ENCODE data around the gene TET2.

TET2 gene

DNA sequence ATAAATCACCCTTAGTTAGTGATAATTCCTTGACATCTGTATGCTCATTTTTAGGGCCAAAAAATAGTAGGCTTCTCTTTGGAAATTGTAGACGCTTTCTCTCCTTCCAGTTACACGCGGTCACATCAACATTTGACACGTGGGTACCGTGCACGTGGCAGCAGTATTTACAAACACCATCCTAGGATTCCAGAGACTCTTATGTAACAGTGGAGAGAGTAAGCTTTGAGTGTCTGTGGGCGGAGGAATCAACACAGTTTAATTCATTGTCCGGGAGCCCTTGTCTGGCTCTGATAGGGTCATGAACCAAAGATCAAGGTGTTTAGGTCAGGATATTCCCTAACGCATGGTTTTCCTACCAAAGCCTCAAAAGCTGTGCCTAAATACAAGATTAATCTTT, 12.2 kb downstream of the TET2 start:
- no peaks in the 10 kb centered on the region for H3K27me3 ChIP-seq (ENCODE audit: control insufficient read depth, insufficient read depth, low read length)
- no peaks in the 10 kb centered on the region for H3K9me3 ChIP-seq (replicated peaks; ENCODE audit: low read length)
- no peak overlapping the region for H3K4me2 ChIP-seq (ENCODE audit: low read length)
- H3K4me3 ChIP-seq (ENCODE audit: low read length), result no peak overlapping the region
- H3K4me1 ChIP-seq (ENCODE audit: control insufficient read depth, insufficient read depth, low read length), result no peaks in the 10 kb centered on the region
- H3K9ac ChIP-seq (ENCODE audit: low read depth, low read length), result no peak overlapping the region
- H3K36me3 ChIP-seq (ENCODE audit: insufficient read depth, low read length), result no peaks in the 10 kb centered on the region

DNA sequence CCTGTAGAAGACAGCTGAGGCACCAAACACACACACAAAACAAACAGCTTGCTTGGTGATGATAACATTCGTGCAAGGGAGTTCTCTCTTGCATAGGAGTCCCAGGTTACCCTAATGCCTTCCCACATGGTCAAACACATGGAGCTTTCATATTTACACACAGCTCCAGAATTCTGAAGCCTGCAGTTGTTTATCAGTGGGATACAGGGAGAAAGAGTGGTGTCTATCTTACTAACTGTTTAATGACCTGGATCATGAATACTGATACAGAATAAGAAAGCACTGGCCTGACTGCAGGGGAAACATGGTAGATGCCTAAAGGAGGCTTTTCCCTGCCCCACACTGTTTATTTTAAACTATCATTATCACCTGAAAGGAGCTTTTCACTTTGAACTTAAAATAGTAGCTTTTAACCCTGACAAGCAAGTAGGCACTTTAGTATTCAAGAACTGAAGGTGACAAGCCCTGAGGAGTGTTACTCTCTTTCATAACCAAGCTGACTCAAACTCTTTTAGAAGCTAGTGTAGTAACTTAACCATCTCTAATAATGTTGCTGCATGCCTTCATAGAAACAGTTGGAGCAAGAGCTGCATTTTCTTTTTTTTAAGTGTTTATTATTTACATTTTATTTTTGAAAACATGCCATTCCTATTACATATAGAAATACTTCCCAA, 15.6 kb downstream of the TET2 start:
- no peak overlapping the region for H3K9ac ChIP-seq (ENCODE audit: low read depth, low read length)
- no peaks in the 10 kb centered on the region for H3K27me3 ChIP-seq (ENCODE audit: control insufficient read depth, insufficient read depth, low read length)
- H3K4me3 ChIP-seq (ENCODE audit: low read length), result no peak overlapping the region
- no peaks in the 10 kb centered on the region for H3K9me3 ChIP-seq (replicated peaks; ENCODE audit: low read length)
- no peaks in the 10 kb centered on the region for H3K36me3 ChIP-seq (ENCODE audit: insufficient read depth, low read length)
- H3K4me1 ChIP-seq (ENCODE audit: control insufficient read depth, insufficient read depth, low read length), result no peaks in the 10 kb centered on the region
- H3K4me2 ChIP-seq (ENCODE audit: low read length), result no peak overlapping the region

DNA sequence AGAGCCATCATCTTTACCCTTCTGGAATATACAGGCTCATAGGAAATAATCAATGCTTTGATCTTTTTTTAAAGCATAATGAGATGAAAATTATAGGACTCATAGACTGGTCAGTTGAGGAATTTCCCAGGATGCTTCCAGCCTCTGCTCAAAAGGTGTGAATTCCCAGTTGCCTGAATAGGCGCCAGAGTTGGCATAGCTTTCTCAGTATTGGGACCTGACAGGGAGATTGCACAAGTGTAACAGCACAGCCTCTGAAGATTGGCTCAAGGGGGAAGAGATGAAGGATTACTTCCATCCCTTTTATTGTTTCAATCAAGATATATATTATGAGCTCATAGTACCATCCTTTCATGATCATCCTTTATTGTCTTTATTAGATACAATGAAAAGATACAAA, 17.9 kb downstream of the TET2 start:
- H3K4me2 ChIP-seq (ENCODE audit: low read length), result no peak overlapping the region
- no peak overlapping the region for H3K9ac ChIP-seq (ENCODE audit: low read depth, low read length)
- H3K27me3 ChIP-seq (ENCODE audit: control insufficient read depth, insufficient read depth, low read length), result no peaks in the 10 kb centered on the region
- H3K9me3 ChIP-seq (replicated peaks; ENCODE audit: low read length), result no peaks in the 10 kb centered on the region
- no peaks in the 10 kb centered on the region for H3K36me3 ChIP-seq (ENCODE audit: insufficient read depth, low read length)
- H3K4me3 ChIP-seq (ENCODE audit: low read length), result no peak overlapping the region
- no peaks in the 10 kb centered on the region for H3K4me1 ChIP-seq (ENCODE audit: control insufficient read depth, insufficient read depth, low read length)

DNA sequence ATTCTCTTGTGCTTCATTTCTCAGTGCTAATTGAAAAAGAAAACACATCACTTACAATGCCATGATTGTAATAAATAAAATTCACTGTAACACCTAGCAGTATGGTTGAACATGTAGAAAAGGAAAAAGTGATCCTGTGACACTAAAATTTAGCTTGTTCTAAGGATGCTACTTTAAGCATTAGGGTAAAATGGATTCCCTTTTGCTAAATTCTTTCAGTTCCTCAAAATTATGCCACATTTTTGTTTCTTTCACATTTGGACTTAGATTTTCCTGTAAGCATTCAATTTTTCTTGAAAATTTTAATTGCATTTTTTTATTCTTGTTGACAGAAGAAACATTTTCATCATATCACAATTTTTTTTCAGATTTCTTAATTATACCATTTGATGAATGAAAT, 19.4 kb downstream of the TET2 start:
- Histone ChIP-seq H3K4me3 (ENCODE audit: low read length) (no peak overlapping the region), H3K9ac (ENCODE audit: low read depth, low read length) (no peak overlapping the region), H3K4me2 (ENCODE audit: low read length) (no peak overlapping the region), H3K27me3 (ENCODE audit: control insufficient read depth, insufficient read depth, low read length) (no peaks in the 10 kb centered on the region), H3K4me1 (ENCODE audit: control insufficient read depth, insufficient read depth, low read length) (no peaks in the 10 kb centered on the region), H3K9me3 (replicated peaks; ENCODE audit: low read length) (no peaks in the 10 kb centered on the region), H3K36me3 (ENCODE audit: insufficient read depth, low read length) (no peaks in the 10 kb centered on the region)

DNA sequence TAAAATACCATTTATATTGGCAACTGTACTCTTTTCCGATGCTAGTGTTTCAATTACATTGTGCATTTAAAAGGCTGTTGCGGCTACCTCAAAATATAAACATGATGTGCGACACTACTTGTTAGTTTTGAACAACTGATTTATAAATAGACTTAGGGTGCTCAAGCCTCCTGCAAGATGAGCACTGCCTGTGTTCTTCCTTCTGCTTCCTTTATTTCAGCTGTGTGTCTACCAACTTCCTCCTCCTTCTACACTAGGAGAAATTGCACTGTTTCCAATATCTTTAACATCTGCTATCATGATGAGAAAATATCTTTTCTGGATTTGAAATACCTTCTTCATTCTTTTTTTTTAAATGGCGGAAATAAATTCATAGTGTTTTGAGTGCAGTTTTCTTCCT, 24.0 kb downstream of the TET2 start:
- Histone ChIP-seq H3K4me2 (ENCODE audit: low read length) (no peak overlapping the region), H3K4me1 (ENCODE audit: control insufficient read depth, insufficient read depth, low read length) (no peaks in the 10 kb centered on the region), H3K9me3 (replicated peaks; ENCODE audit: low read length) (no peaks in the 10 kb centered on the region), H3K36me3 (ENCODE audit: insufficient read depth, low read length) (no peaks in the 10 kb centered on the region), H3K27me3 (ENCODE audit: control insufficient read depth, insufficient read depth, low read length) (no peaks in the 10 kb centered on the region), H3K4me3 (ENCODE audit: low read length) (no peak overlapping the region), H3K9ac (ENCODE audit: low read depth, low read length) (no peak overlapping the region)

DNA sequence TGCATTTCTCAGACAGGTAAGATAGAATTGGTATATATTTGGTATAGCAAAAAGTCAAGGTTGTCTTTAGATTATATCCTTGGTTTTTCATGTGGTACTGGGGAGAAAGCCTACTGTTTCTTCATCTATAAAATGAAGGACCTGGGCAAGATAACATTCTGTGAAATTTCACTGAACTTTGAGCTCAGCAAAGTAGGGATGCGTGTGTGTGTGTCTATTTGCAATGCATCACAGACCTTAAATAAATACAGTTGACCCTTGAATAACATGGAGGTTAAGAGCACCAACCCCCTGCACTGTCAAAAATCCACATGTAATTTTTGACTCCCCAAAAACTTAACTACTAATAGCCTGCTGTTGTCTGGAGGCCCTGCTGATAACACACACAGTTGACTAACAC, 25.2 kb downstream of the TET2 start:
- Histone ChIP-seq H3K4me2 (ENCODE audit: low read length) (no peak overlapping the region), H3K9ac (ENCODE audit: low read depth, low read length) (no peak overlapping the region), H3K4me1 (ENCODE audit: control insufficient read depth, insufficient read depth, low read length) (no peaks in the 10 kb centered on the region), H3K36me3 (ENCODE audit: insufficient read depth, low read length) (no peaks in the 10 kb centered on the region), H3K4me3 (ENCODE audit: low read length) (no peak overlapping the region), H3K27me3 (ENCODE audit: control insufficient read depth, insufficient read depth, low read length) (no peaks in the 10 kb centered on the region), H3K9me3 (replicated peaks; ENCODE audit: low read length) (no peaks in the 10 kb centered on the region)

DNA sequence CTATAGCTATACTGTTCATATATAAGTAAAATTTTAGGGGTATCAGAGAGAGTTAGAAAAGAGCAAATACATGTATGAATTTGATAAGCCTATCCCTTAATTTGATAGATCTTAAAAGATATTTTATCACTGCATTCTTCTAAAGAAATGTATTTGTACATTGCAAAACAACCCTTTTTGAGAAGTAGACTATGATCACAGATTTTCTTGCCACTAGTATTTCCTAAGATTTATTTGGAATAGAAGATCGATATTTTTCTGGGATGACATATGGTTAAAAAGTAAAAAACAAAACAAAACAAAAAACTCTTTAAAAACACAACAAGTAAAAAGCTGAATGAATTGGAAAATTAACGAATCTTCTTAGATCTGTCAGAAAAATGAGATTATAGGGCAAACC, 27.4 kb downstream of the TET2 start:
- no peak overlapping the region for H3K4me2 ChIP-seq (ENCODE audit: low read length)
- no peaks in the 10 kb centered on the region for H3K27me3 ChIP-seq (ENCODE audit: control insufficient read depth, insufficient read depth, low read length)
- no peak overlapping the region for H3K9ac ChIP-seq (ENCODE audit: low read depth, low read length)
- no peaks in the 10 kb centered on the region for H3K9me3 ChIP-seq (replicated peaks; ENCODE audit: low read length)
- no peak overlapping the region for H3K4me3 ChIP-seq (ENCODE audit: low read length)
- no peaks in the 10 kb centered on the region for H3K36me3 ChIP-seq (ENCODE audit: insufficient read depth, low read length)
- H3K4me1 ChIP-seq (ENCODE audit: control insufficient read depth, insufficient read depth, low read length), result no peaks in the 10 kb centered on the region

DNA sequence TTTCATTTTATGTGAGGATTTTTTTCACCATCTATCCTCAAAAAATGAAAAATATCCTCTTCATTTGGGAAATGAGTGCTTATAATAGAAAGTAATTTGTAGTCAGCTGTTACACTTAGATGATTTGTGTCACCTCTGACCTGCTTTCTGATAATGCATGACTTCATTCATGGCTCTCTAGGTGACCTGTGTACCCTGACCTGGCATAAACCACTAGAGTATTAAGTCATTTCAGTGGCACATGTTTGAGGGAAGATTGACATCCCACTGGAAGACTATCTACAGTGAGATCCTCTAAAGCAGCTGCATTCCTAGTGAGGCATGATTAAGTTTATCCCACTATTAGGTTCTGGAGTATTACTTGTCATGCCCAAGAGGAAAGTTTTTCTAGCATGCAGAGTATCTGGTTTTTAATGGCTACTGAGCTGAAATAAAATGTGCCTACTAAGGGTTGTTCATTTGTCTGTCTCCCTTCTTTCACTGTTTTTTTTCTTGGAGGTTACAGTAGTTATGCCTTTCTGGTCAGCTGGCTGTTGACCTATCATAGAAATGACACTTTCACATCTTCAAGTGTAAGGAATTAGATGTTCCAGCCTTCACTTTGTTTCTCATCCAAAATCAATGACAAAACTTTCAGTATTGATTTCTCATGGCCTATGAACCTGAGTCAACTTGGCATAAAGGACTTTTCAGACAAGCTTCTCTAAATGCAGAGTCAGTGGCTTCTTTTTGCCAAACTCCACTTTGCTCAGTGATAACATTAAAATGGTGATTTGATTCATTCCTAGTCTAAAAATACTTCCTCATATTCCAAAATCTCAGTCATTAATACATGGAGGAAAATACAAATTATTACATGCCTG, 33.1 kb downstream of the TET2 start:
- Histone ChIP-seq H3K27me3 (ENCODE audit: control insufficient read depth, insufficient read depth, low read length) (no peaks in the 10 kb centered on the region), H3K9ac (ENCODE audit: low read depth, low read length) (no peak overlapping the region), H3K4me2 (ENCODE audit: low read length) (no peak overlapping the region), H3K4me1 (ENCODE audit: control insufficient read depth, insufficient read depth, low read length) (peaks cover 6% of the 10 kb centered on the region), H3K9me3 (replicated peaks; ENCODE audit: low read length) (no peaks in the 10 kb centered on the region), H3K4me3 (ENCODE audit: low read length) (no peak overlapping the region), H3K36me3 (ENCODE audit: insufficient read depth, low read length) (no peaks in the 10 kb centered on the region)

DNA sequence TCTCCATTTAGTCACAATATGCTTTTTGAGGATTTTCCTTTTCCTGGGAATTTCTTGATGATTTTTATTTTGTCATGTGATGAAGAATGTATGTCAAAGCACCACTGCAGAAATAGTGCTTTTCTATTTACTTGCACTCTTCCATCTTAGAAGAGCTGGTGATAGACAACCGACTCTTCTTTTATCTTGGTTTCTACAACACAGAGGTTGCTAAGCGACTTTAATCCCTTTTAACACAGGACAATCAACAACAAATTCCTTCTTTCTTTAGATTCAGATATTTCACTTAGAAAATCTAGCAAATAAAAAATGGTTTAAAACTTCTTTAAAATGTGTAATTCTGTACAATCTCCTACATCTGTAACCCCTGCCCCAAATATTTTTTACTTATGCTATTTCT, 34.6 kb downstream of the TET2 start:
- H3K4me3 ChIP-seq (ENCODE audit: low read length), result no peak overlapping the region
- H3K4me1 ChIP-seq (ENCODE audit: control insufficient read depth, insufficient read depth, low read length), result peaks cover 11% of the 10 kb centered on the region
- no peak overlapping the region for H3K4me2 ChIP-seq (ENCODE audit: low read length)
- H3K36me3 ChIP-seq (ENCODE audit: insufficient read depth, low read length), result no peaks in the 10 kb centered on the region
- no peaks in the 10 kb centered on the region for H3K9me3 ChIP-seq (replicated peaks; ENCODE audit: low read length)
- no peak overlapping the region for H3K9ac ChIP-seq (ENCODE audit: low read depth, low read length)
- H3K27me3 ChIP-seq (ENCODE audit: control insufficient read depth, insufficient read depth, low read length), result no peaks in the 10 kb centered on the region

DNA sequence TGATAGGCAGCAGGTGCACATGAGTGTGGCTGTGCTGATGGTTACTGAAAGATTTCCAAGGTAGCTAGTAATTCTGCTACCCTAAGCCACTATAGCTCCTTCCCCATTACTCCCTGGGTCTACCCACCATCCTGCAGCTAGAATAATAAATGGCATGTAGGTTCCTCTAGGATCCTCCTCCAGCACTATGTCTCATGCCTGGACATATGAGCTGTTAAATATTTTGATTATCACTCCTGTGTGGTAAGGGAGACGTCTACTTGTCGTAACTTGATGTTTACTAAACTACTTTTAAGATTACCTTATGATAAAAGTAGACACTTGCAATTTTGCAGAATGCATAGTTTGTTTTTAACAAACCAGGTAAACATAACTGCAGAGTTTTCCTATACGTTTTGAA, 35.5 kb downstream of the TET2 start:
- Histone ChIP-seq H3K9me3 (replicated peaks; ENCODE audit: low read length) (no peaks in the 10 kb centered on the region), H3K4me1 (ENCODE audit: control insufficient read depth, insufficient read depth, low read length) (peaks cover 16% of the 10 kb centered on the region), H3K4me3 (ENCODE audit: low read length) (no peak overlapping the region), H3K36me3 (ENCODE audit: insufficient read depth, low read length) (no peaks in the 10 kb centered on the region), H3K9ac (ENCODE audit: low read depth, low read length) (no peak overlapping the region), H3K4me2 (ENCODE audit: low read length) (no peak overlapping the region), H3K27me3 (ENCODE audit: control insufficient read depth, insufficient read depth, low read length) (no peaks in the 10 kb centered on the region)

DNA sequence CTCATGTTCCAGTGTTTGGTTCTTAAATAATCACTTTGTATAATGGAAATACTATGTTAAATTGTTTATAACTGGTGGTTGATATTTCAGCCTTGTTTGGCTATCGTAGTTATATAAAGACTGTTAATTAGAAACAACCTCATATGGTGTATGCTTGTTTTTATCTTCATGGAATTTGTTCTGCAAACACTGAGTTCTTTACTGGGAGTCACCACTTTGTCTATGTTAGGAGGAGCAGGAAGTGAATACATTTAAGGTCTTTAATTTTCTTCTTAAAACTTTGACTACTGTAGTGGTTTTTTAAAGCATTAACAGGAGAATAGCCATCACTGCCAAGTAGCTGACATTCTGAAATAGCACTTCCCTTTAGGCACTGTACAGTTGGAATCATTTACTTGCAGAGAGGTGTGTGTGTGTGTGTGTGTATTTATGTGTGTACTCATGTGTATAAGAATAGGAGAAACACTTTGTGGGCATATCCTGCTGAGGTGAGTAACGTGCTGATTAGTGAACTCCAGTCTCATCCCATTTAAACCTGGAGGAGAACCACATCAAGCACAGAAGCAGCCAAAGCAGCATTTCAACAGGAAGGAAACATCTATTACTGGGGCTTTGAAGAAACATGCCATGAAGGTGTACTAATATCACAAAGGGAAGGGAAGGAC, 37.8 kb downstream of the TET2 start:
- peaks cover 21% of the 10 kb centered on the region for H3K4me1 ChIP-seq (ENCODE audit: control insufficient read depth, insufficient read depth, low read length)

More for the DNA sequence above, 37.8 kb downstream of the TET2 start:
- no peak overlapping the region for H3K9ac ChIP-seq (ENCODE audit: low read depth, low read length)
- no peaks in the 10 kb centered on the region for H3K27me3 ChIP-seq (ENCODE audit: control insufficient read depth, insufficient read depth, low read length)
- no peaks in the 10 kb centered on the region for H3K36me3 ChIP-seq (ENCODE audit: insufficient read depth, low read length)
- H3K4me2 ChIP-seq (ENCODE audit: low read length), result no peak overlapping the region
- no peaks in the 10 kb centered on the region for H3K9me3 ChIP-seq (replicated peaks; ENCODE audit: low read length)
- H3K4me3 ChIP-seq (ENCODE audit: low read length), result no peak overlapping the region

Measured in skeletal muscle satellite cell (primary cell).